Endothelial cell of umbilical vein (primary cell): ENCODE measurements around the gene ABTB2. TPM values are rescaled to one million over a fixed set of nuclear protein-coding genes. Genes with fewer than 3 reads are reported as not detected.

Source experiments
- BruUV-seq: library from RNA; stranded (reverse); fragments of 400-500 nt; replicated peaks from 2 replicates; lab custom pipeline; 2021; lab: Mats Ljungman, UMichigan
- CTCF ChIA-PET: fragments of 300-600, 350-600 bp; sonication (Branson Sonifier 250); formaldehyde crosslinking; loops from one replicate; lab custom pipeline; 2021; ENCODE audit warnings: antibody characterized with exemption, inconsistent platforms; lab: Charles Lee
- POLR2A ChIA-PET: fragments of 300-600, 350-600 bp; sonication (Branson Sonifier 250); formaldehyde crosslinking; loops from one replicate; lab custom pipeline; 2021; ENCODE audit warnings: antibody characterized with exemption, inconsistent platforms; lab: Charles Lee
- DNase-seq: peaks from one replicate; pipeline ENCODE4 v3.0.0-alpha.2; 2011; ENCODE audit warnings: low read depth, low spot score
- FAIRE-seq: peaks from 2 replicates; lab custom pipeline; 2011; peaks lifted over from hg19 to GRCh38; lab: Jason Lieb, UNC
- H2AFZ ChIP-seq: 2 replicates; pipeline ENCODE4 v1.6.0; 2012; ENCODE audit warnings: low read depth, low read length, control low read depth, inconsistent platforms
- H3K27ac ChIP-seq: 2 replicates; pipeline ENCODE4 v1.5.1; 2011; ENCODE audit warnings: low read depth, mild to moderate bottlenecking, control low read depth, low read length, moderate library complexity; ENCODE audit not compliant: insufficient read depth
- H3K27me3 ChIP-seq, 2 experiments: 2 replicates each; pipeline versions ENCODE4 v1.6.0 to v1.6.1; 2011; ENCODE audit warnings: low read length in 2 of 2, mixed read lengths in 1 of 2; ENCODE audit not compliant: control insufficient read depth in 2 of 2, insufficient read depth in 2 of 2
- H3K36me3 ChIP-seq, 2 experiments: 2 replicates in 1 of 2; 3 replicates in 1 of 2; pipeline ENCODE4 v1.5.1; 2011; ENCODE audit warnings: low read length in 2 of 2, mild to moderate bottlenecking in 1 of 2, moderate library complexity in 1 of 2; ENCODE audit not compliant: control insufficient read depth in 2 of 2, insufficient read depth in 2 of 2; ENCODE audit errors: extremely low read depth in 1 of 2
- H3K4me1 ChIP-seq: 3 replicates; pipeline ENCODE4 v1.5.1; 2011; ENCODE audit warnings: mild to moderate bottlenecking, low read length; ENCODE audit not compliant: control insufficient read depth, insufficient read depth; ENCODE audit errors: extremely low read depth
- H3K4me2 ChIP-seq: 2 replicates; pipeline ENCODE4 v1.6.1; 2011; ENCODE audit warnings: low read length, control low read depth, mixed read lengths; ENCODE audit not compliant: insufficient read depth
- H3K4me3 ChIP-seq, 3 experiments: fragments of 200-600 bp in 1 of 3; sonication (generic), shearing (Covaris generic) in 1 of 3; replicated peaks in 1 of 3; 2 replicates each; pipeline ENCODE4 v1.5.1; 2011 to 2016; ENCODE audit warnings: control low read depth in 3 of 3, low read length in 3 of 3, mild to moderate bottlenecking in 2 of 3, inconsistent platforms in 1 of 3, low read depth in 1 of 3, moderate library complexity in 1 of 3; ENCODE audit not compliant: insufficient read depth in 1 of 3
- H3K79me2 ChIP-seq: 2 replicates; pipeline ENCODE4 v1.6.0; 2012; ENCODE audit warnings: low read length, inconsistent platforms; ENCODE audit not compliant: control insufficient read depth, insufficient read depth
- H3K9ac ChIP-seq: replicated peaks from 2 replicates; pipeline ENCODE3; 2011; ENCODE audit warnings: low read length, control low read depth; ENCODE audit not compliant: insufficient read depth; ENCODE audit errors: extremely low read depth
- H3K9me1 ChIP-seq: replicated peaks from 3 replicates; pipeline ENCODE4 v1.6.0; 2011; ENCODE audit warnings: mild to moderate bottlenecking, low read length; ENCODE audit not compliant: control insufficient read depth, insufficient read depth; ENCODE audit errors: extremely low read depth
- H3K9me3 ChIP-seq: replicated peaks from 2 replicates; pipeline ENCODE4 v1.5.1; 2012; ENCODE audit warnings: low read length, inconsistent platforms; ENCODE audit not compliant: control insufficient read depth, insufficient read depth
- H4K20me1 ChIP-seq: replicated peaks from 2 replicates; pipeline ENCODE3; 2011; ENCODE audit warnings: mild to moderate bottlenecking, low read length; ENCODE audit not compliant: control insufficient read depth, insufficient read depth; ENCODE audit errors: extremely low read depth
- EZH2 ChIP-seq: IDR thresholded peaks from 2 replicates; pipeline ENCODE4 v1.6.1; 2012; ENCODE audit warnings: borderline replicate concordance, low read depth, mild to moderate bottlenecking, moderate library complexity, low read length, inconsistent platforms; ENCODE audit not compliant: severe bottlenecking
- FOS ChIP-seq: IDR thresholded peaks from 2 replicates; pipeline ENCODE4 v1.6.1; 2011; ENCODE audit warnings: mild to moderate bottlenecking, low read length, moderate library complexity, borderline replicate concordance; ENCODE audit not compliant: insufficient read depth
- GATA2 ChIP-seq: IDR thresholded peaks from 2 replicates; pipeline ENCODE4 v1.7.0; 2011; ENCODE audit warnings: low read depth, mild to moderate bottlenecking, moderate library complexity, mixed read lengths, low read length; ENCODE audit not compliant: insufficient read length, insufficient read depth
- JUN ChIP-seq: IDR thresholded peaks from 2 replicates; pipeline ENCODE4 v1.6.1; 2011; ENCODE audit warnings: borderline replicate concordance, low read depth; ENCODE audit not compliant: insufficient read length, insufficient read depth
- MYC ChIP-seq: IDR thresholded peaks from one replicate; pipeline ENCODE4 v1.6.1; 2011; ENCODE audit warnings: mild to moderate bottlenecking, low read depth, low read length
- POLR2A ChIP-seq: IDR thresholded peaks from 2 replicates; pipeline ENCODE4 v1.6.1; 2012; ENCODE audit warnings: low read depth, mild to moderate bottlenecking, control low read depth, low read length
- POLR2AphosphoS5 ChIP-seq: IDR thresholded peaks from 2 replicates; pipeline ENCODE4 v1.6.1; 2012; ENCODE audit warnings: low read depth, mild to moderate bottlenecking, control low read depth, low read length, moderate library complexity; ENCODE audit not compliant: insufficient read depth
- dilution Hi-C: fragments of 300-500 bp; cut with MboI; formaldehyde crosslinking; loops from one replicate; pipeline ENCODE4 v1.15.0; 2019; ENCODE audit warnings: low sequenced_read_pairs; ENCODE audit not compliant: extremely low pct_ligation_motif_present
- intact Hi-C: fragments of 100-400 bp; cut with micrococcal nuclease; formaldehyde crosslinking; loops from one replicate; pipeline ENCODE4 v1.10.0; 2022
- polyA plus RNA-seq, 4 experiments: library from polyadenylated mRNA; depleted of rRNA in 3 of 4; stranded (reverse) in 3 of 4; unstranded in 1 of 4; fragments of >200 nt; gene quantifications; 2 replicates each; pipeline versions ENCODE4 v1.2.1 to v1.2.3, GENCODE V29; 2011 to 2012; ENCODE audit warnings: missing spikeins in 1 of 4
- total RNA-seq: library from RNA; stranded (reverse); gene quantifications from 2 replicates; pipeline ENCODE4 v1.2.3, GENCODE V29; 2021
- TF ChIP-seq, protein P1 (sequence below): IDR thresholded peaks from 2 replicates; pipeline ENCODE4 v1.6.1; 2011; ENCODE audit not compliant: insufficient read depth, insufficient read length
- TF ChIP-seq, protein P2 (sequence below), 2 donors: IDR thresholded peaks; 1 replicate in 1 of 2; 2 replicates in 1 of 2; pipeline ENCODE4 v1.5.1; 2011; ENCODE audit warnings: low read length in 2 of 2, mild to moderate bottlenecking in 2 of 2, moderate library complexity in 2 of 2, control low read depth in 1 of 2, inconsistent platforms in 1 of 2, low read depth in 1 of 2; ENCODE audit not compliant: insufficient read depth in 1 of 2; ENCODE audit errors: extremely low read depth in 1 of 2

The ABTB2 gene
- total and polyA plus RNA-seq, 2 donors (not counting 3 experiments of a cell fraction or from before 2014, with no cell fraction given): 0.11 to 0.14 TPM

DNA sequence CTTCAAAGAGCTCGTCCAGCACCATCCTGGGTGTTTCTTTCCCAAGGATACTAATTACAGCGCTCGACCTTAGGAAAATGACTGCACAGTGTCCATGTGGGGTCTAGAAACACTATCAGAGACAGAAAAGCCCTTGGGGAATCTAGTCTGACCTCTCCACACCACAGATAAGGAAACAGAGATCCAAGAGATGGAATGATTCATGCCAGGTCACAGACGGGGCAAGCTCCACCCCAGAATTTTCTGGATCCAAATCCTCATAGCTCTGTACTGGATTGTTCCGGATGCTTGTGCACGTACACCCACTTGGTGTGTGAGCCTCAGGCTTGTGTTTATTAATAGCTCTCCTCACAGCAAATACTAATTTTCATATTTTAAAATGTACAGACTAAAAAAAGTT, 11.3 kb downstream of the ABTB2 start:
- Histone ChIP-seq H3K9me1 (no peaks in the 10 kb centered on the region), H3K4me1 (no peaks in the 10 kb centered on the region), H3K4me2 (no peak overlapping the region), H2AFZ (no peak overlapping the region), H3K9me3 (no peaks in the 10 kb centered on the region), H3K79me2 (no peaks in the 10 kb centered on the region), H3K9ac (no peak overlapping the region), H3K4me3 (no peak overlapping the region), H3K27me3 (no peaks in the 10 kb centered on the region), H3K27ac (no peak overlapping the region), H3K36me3 (no peaks in the 10 kb centered on the region), H4K20me1 (no peaks in the 10 kb centered on the region)
- DNase-seq: no peak
- intact Hi-C loops (no loop called here), dilution Hi-C loops (no loop called here)
- no TSS peak for BruUV-seq
- ChIA-PET CTCF (interaction anchor here (0.8 to 3.8 kb wide), 2 partner anchors 11 to 172 kb away, joined by 3 to 11 read pairs; partner anchors contain the start of gene ABTB2), POLR2A (interaction anchor here (1.1 kb wide), 1 partner anchor 11 kb away, joined by 3 read pairs; the partner anchor contains the start of gene ABTB2)
- TF ChIP-seq POLR2AphosphoS5 (no peak), FOS (no peak), EZH2 (no peak), GATA2 (no peak), JUN (no peak), MYC (no peak), POLR2A (no peak)
- TF ChIP-seq, protein P1, sequence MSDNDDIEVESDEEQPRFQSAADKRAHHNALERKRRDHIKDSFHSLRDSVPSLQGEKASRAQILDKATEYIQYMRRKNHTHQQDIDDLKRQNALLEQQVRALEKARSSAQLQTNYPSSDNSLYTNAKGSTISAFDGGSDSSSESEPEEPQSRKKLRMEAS: no peak
- TF ChIP-seq, protein P2, sequence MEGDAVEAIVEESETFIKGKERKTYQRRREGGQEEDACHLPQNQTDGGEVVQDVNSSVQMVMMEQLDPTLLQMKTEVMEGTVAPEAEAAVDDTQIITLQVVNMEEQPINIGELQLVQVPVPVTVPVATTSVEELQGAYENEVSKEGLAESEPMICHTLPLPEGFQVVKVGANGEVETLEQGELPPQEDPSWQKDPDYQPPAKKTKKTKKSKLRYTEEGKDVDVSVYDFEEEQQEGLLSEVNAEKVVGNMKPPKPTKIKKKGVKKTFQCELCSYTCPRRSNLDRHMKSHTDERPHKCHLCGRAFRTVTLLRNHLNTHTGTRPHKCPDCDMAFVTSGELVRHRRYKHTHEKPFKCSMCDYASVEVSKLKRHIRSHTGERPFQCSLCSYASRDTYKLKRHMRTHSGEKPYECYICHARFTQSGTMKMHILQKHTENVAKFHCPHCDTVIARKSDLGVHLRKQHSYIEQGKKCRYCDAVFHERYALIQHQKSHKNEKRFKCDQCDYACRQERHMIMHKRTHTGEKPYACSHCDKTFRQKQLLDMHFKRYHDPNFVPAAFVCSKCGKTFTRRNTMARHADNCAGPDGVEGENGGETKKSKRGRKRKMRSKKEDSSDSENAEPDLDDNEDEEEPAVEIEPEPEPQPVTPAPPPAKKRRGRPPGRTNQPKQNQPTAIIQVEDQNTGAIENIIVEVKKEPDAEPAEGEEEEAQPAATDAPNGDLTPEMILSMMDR (IDR thresholded peaks at IDR 0.05; ENCODE audit: extremely low read depth in 1 of 2, insufficient read depth in 1 of 2, low read depth in 1 of 2, low read length in 2 of 2): no peak
- no peak for FAIRE-seq
